ENCODE results near the gene CMIP.

Gene CMIP

GRCh38 chr16:81681311-81681710 is 236.7 kb downstream of the CMIP start:
- H3K4me1 ChIP-seq = no peaks in the 10 kb centered on the region
- H3K27ac ChIP-seq = no peak overlapping the region
- no peaks in the 10 kb centered on the region for H3K27me3 ChIP-seq (ENCODE audit: control insufficient read depth, insufficient read depth, low read length)
- no peak overlapping the region for H2AFZ ChIP-seq
- no peak overlapping the region for H3K4me3 ChIP-seq (ENCODE audit: low read depth, low read length)
- no peak overlapping the region for H3K4me2 ChIP-seq (ENCODE audit: low read length)
- peaks cover 3% of the 10 kb centered on the region for H3K79me2 ChIP-seq
- TF ChIP-seq CTCF (IDR thresholded peaks at IDR 0.05) = no peak
- no peaks in the 10 kb centered on the region for H3K36me3 ChIP-seq (ENCODE audit: control insufficient read depth, insufficient read depth, low read length)
- no peak overlapping the region for H3K9ac ChIP-seq
- no peaks in the 10 kb centered on the region for H3K9me3 ChIP-seq (ENCODE audit: control insufficient read depth, low read length)

DNA sequence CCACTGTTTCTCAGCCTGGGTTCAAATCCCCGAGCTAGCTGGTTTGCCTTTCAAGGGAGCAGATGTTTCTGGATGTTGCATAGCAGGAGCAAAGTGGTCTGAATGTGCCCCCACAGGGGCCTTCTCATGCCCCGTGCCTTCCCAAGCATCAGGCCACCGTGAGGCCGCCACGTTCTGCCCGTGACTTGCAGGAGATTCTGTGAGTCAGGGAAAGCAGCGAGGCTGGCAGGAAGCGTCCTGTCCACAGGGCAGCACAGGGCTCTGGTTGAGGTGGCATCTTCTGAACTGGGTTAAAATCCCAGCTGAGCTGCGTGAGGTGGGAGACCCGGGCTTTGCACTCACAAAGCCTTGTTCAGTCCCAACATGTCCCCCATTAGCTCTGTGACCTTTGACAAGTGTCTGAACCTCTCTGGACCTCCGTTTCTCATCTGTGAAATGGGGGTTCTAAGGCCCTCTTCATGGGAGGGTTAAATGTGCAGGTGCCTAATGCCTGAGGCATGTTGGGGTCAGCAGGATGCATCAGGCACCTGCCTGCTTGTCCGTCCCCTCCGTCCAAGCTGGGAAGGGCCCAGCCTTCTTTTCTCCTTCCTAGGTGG is 239.7 kb downstream of the CMIP start:
- no peaks in the 10 kb centered on the region for H3K27me3 ChIP-seq (ENCODE audit: control insufficient read depth, insufficient read depth, low read length)
- no peak overlapping the region for H3K9ac ChIP-seq
- no peak for TF ChIP-seq CTCF (IDR thresholded peaks at IDR 0.05)
- no peak overlapping the region for H3K27ac ChIP-seq
- no peak overlapping the region for H3K4me2 ChIP-seq (ENCODE audit: low read length)
- H3K4me3 ChIP-seq (ENCODE audit: low read depth, low read length) = no peak overlapping the region
- no peaks in the 10 kb centered on the region for H3K9me3 ChIP-seq (ENCODE audit: control insufficient read depth, low read length)
- H3K4me1 ChIP-seq = no peaks in the 10 kb centered on the region
- H3K36me3 ChIP-seq (ENCODE audit: control insufficient read depth, insufficient read depth, low read length) = no peaks in the 10 kb centered on the region
- no peak overlapping the region for H2AFZ ChIP-seq
- peaks cover 6% of the 10 kb centered on the region for H3K79me2 ChIP-seq

DNA sequence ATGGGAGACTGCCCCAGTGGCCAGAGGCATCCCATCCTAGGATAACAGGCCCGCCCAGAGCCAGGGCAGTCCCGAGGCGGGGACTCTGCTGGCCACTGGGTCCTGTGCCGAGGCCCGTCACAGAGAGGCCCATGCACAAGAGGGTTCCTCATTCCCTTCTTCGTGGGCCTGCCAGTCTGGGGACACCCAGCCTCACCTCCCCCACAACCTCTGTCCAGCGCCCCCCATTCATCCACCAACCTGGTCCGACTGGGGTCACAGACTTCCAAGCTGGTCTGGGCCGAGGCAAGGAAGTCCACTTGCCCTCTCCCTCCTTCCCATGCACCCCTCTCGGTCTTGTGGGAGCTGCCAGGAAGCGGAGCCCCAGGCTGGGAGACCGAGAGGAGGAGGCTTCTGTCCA is 240.3 kb downstream of the CMIP start:
- H3K4me2 ChIP-seq (ENCODE audit: low read length) = no peak overlapping the region
- H3K27me3 ChIP-seq (ENCODE audit: control insufficient read depth, insufficient read depth, low read length) = no peaks in the 10 kb centered on the region
- peaks cover 6% of the 10 kb centered on the region for H3K79me2 ChIP-seq
- H3K36me3 ChIP-seq (ENCODE audit: control insufficient read depth, insufficient read depth, low read length) = no peaks in the 10 kb centered on the region
- H3K27ac ChIP-seq = no peak overlapping the region
- no peak for TF ChIP-seq CTCF (IDR thresholded peaks at IDR 0.05)
- H3K9ac ChIP-seq = no peak overlapping the region
- H3K4me3 ChIP-seq (ENCODE audit: low read depth, low read length) = no peak overlapping the region
- H2AFZ ChIP-seq = no peak overlapping the region
- no peaks in the 10 kb centered on the region for H3K9me3 ChIP-seq (ENCODE audit: control insufficient read depth, low read length)
- H3K4me1 ChIP-seq = no peaks in the 10 kb centered on the region

DNA sequence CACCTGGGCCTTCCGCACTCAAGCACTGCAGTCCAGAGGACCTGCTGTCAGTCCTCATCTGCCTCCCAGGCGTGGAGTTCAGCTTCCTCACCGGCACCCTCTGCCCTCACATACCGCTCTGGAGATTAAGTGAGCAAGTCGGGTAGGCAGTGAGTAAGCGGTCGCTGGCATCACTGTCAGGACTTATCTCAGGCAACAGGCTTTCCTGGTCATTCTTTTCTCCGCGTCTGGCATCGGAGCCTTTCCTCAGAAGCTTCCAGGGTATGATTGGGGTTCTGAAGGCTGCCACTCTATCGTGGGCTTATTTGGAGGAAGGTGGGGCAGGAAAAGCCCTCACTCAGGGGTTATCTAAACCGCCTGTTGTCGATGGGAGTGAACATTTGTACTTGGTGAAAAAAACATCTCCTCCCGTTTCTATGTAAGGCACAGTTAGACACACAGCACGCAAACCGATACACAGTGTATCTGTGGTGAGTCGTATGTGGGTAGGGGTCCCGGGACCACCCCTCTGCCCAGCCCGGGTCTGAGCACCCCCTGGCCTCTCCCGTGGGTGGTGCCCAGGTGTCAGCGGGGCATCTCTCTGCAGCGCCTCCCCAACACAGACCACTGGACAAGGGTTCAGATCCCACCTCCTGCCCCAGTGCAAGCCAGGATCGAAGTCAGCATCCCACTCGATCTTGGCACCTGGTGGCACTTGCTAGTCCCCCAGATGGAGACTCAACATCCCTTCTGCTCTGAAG is 242.0 kb downstream of the CMIP start:
- Histone ChIP-seq H3K4me1 (no peaks in the 10 kb centered on the region), H3K4me2 (ENCODE audit: low read length) (no peak overlapping the region), H3K27ac (no peak overlapping the region), H3K4me3 (ENCODE audit: low read depth, low read length) (no peak overlapping the region), H2AFZ (no peak overlapping the region), H3K79me2 (peaks cover 3% of the 10 kb centered on the region), H3K9ac (no peak overlapping the region), H3K36me3 (ENCODE audit: control insufficient read depth, insufficient read depth, low read length) (no peaks in the 10 kb centered on the region), H3K9me3 (ENCODE audit: control insufficient read depth, low read length) (no peaks in the 10 kb centered on the region), H3K27me3 (ENCODE audit: control insufficient read depth, insufficient read depth, low read length) (no peaks in the 10 kb centered on the region)
- TF ChIP-seq CTCF (IDR thresholded peaks at IDR 0.05) = no peak

DNA sequence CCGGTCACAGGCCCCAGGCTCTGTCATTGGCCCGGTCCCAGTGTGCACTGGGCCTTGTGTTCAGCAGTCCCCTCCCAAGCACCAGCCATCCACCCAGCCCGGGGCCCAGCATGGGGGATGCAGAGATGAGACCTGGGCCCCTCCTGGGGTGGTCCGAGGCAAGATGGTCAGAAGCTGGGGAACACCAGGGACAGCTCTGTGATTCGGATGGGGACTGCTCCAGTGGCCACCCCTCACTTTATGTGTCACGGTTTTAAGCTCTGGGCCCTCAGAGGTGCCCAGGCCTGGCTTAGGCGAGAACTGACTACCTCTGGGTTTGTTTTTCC is 242.5 kb downstream of the CMIP start:
- no peak for TF ChIP-seq CTCF (IDR thresholded peaks at IDR 0.05)
- Histone ChIP-seq H3K79me2 (peaks cover 2% of the 10 kb centered on the region), H3K4me2 (ENCODE audit: low read length) (no peak overlapping the region), H2AFZ (no peak overlapping the region), H3K4me3 (ENCODE audit: low read depth, low read length) (no peak overlapping the region), H3K9me3 (ENCODE audit: control insufficient read depth, low read length) (no peaks in the 10 kb centered on the region), H3K27me3 (ENCODE audit: control insufficient read depth, insufficient read depth, low read length) (no peaks in the 10 kb centered on the region), H3K27ac (no peak overlapping the region), H3K9ac (no peak overlapping the region), H3K4me1 (no peaks in the 10 kb centered on the region), H3K36me3 (ENCODE audit: control insufficient read depth, insufficient read depth, low read length) (no peaks in the 10 kb centered on the region)

All from parathyroid adenoma (tissue), 2 donors.